GM12865 (cell line): ENCODE results near the gene RABGEF1.
A peak's percentile ranks its signal among the peaks of the same experiment; 100 is the strongest.
"Not testable (repeated sequence)": the region's sequence is repeated elsewhere in the genome, so short reads cannot be mapped to it uniquely, and the experiment has no call there.

Source experiments
- DNase-seq: peaks from one replicate; pipeline ENCODE4 v3.0.0; 2010; ENCODE audit warnings: low read depth
- H3K4me3 ChIP-seq: 2 replicates; pipeline ENCODE4 v1.5.1; 2011; ENCODE audit warnings: mild to moderate bottlenecking, low read depth, low read length, control low read depth
- CTCF ChIP-seq: IDR thresholded peaks from 2 replicates; pipeline ENCODE4 v1.5.1; 2011; ENCODE audit warnings: low read length, control low read depth, low read depth, inconsistent platforms; ENCODE audit not compliant: insufficient read depth; ENCODE audit errors: missing control alignments

The RABGEF1 gene

GRCh38 chr7:66824041-66824440 is 83.5 kb downstream of the RABGEF1 start:
- DNase-seq, result no peak
- H3K4me3 ChIP-seq, result no peak overlapping the region
- no peak for TF ChIP-seq CTCF

- H3K4me3 ChIP-seq, result not testable (repeated sequence)
- peak; percentile 71 for DNase-seq
- peak; percentile 17 for TF ChIP-seq CTCF
These were observed 85.0 kb downstream of the RABGEF1 start for GRCh38 chr7:66825538-66825937.

- no peak for TF ChIP-seq CTCF
- no peak for DNase-seq
These were observed 86.1 kb downstream of the RABGEF1 start for GRCh38 chr7:66826649-66827048.

GRCh38 chr7:66830976-66831375 is 90.4 kb downstream of the RABGEF1 start:
- H3K4me3 ChIP-seq, DNase-seq: not testable (repeated sequence)

More at GRCh38 chr7:66826649-66827048, 86.1 kb downstream of the RABGEF1 start:
- no peak overlapping the region for H3K4me3 ChIP-seq

- no peak for DNase-seq
- H3K4me3 ChIP-seq, result no peak overlapping the region
- no peak for TF ChIP-seq CTCF
These were observed 92.2 kb downstream of the RABGEF1 start for GRCh38 chr7:66832531-66833351.

GRCh38 chr7:66837007-66837406 is 96.5 kb downstream of the RABGEF1 start:
- DNase-seq, result peak; percentile 78
- no peak overlapping the region for H3K4me3 ChIP-seq
- TF ChIP-seq CTCF, result peak; percentile 51

DNA sequence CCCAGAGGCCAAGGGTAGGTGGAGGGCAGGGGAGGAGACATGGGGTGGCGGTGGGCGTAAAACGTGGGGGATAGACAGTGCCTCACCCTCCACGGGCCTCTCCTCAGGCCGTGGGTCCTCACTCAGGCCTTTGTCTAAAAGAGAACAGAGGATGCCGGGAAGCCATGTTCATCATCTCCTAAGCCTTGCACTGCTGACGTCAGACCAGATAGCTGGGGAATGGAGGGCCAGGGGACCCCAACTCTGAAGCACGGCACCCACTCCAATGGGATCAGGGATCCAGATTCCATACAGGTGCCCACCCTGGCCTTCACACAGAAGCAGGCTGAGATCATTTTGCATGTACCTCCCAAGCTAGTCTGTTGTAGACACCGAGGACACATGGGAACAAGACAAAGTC is 97.1 kb downstream of the RABGEF1 start:
- no peak overlapping the region for H3K4me3 ChIP-seq
- TF ChIP-seq CTCF, result no peak
- no peak for DNase-seq
